H9 (cell line): Measurements from ENCODE around the gene SP6. TPM values are rescaled to one million over a fixed set of nuclear protein-coding genes. Genes with fewer than 3 reads are reported as not detected.
A peak's percentile ranks its signal among the peaks of the same experiment; 100 is the strongest.

Source experiments
- DNase-seq: peaks from one replicate; pipeline ENCODE4 v3.0.0-alpha.2; 2017
- H2AFZ ChIP-seq: one replicate; pipeline ENCODE4 v1.6.1; 2013; ENCODE audit warnings: mild to moderate bottlenecking, low read length, control low read depth, moderate library complexity
- H2AK5ac ChIP-seq: 2 replicates; pipeline ENCODE4 v1.6.1; 2013; ENCODE audit warnings: low read length, control low read depth, mixed read lengths; ENCODE audit not compliant: insufficient read length
- H2BK120ac ChIP-seq: one replicate; pipeline ENCODE4 v1.6.1; 2013; ENCODE audit warnings: low read depth, mild to moderate bottlenecking, low read length, control low read depth, inconsistent platforms; ENCODE audit not compliant: poor library complexity, severe bottlenecking
- H2BK12ac ChIP-seq: 2 replicates; pipeline ENCODE4 v1.6.1; 2013; ENCODE audit warnings: low read length, control low read depth, mixed read lengths, low read depth; ENCODE audit not compliant: insufficient read length
- H2BK15ac ChIP-seq: 2 replicates; pipeline ENCODE4 v1.6.1; 2013; ENCODE audit warnings: low read depth, low read length, control low read depth
- H2BK20ac ChIP-seq: one replicate; pipeline ENCODE4 v1.6.1; 2013; ENCODE audit warnings: low read depth, mild to moderate bottlenecking, low read length, control low read depth, inconsistent platforms; ENCODE audit not compliant: poor library complexity, severe bottlenecking
- H2BK5ac ChIP-seq: 2 replicates; pipeline ENCODE4 v1.6.1; 2013; ENCODE audit warnings: low read length, control low read depth, mixed read lengths; ENCODE audit not compliant: insufficient read length
- H3K14ac ChIP-seq: 2 replicates; pipeline ENCODE4 v1.6.1; 2013; ENCODE audit warnings: low read length, control low read depth; ENCODE audit not compliant: insufficient read depth
- H3K18ac ChIP-seq: 2 replicates; pipeline ENCODE4 v1.6.1; 2013; ENCODE audit warnings: low read depth, mild to moderate bottlenecking, mixed read lengths, low read length, control low read depth; ENCODE audit not compliant: insufficient read length
- H3K23ac ChIP-seq: 2 replicates; pipeline ENCODE4 v1.6.1; 2013; ENCODE audit warnings: low read length, control low read depth, mixed read lengths, low read depth; ENCODE audit not compliant: insufficient read length
- H3K23me2 ChIP-seq: 2 replicates; pipeline ENCODE4 v1.6.1; 2013; ENCODE audit warnings: low read depth, mild to moderate bottlenecking, mixed read lengths, low read length, control low read depth; ENCODE audit not compliant: insufficient read length, poor library complexity, severe bottlenecking
- H3K27ac ChIP-seq: 2 replicates; pipeline ENCODE4 v1.5.1; 2013; ENCODE audit warnings: low read length, control low read depth, mixed read lengths, low read depth; ENCODE audit not compliant: insufficient read length
- H3K27me3 ChIP-seq: 2 replicates; pipeline ENCODE4 v1.6.1; 2013; ENCODE audit warnings: low read length, control low read depth, inconsistent platforms; ENCODE audit not compliant: insufficient read depth
- H3K4ac ChIP-seq: 2 replicates; pipeline ENCODE4 v1.6.1; 2013; ENCODE audit warnings: low read depth, mild to moderate bottlenecking, control low read depth, inconsistent platforms, low read length, moderate library complexity
- H3K4me1 ChIP-seq: 2 replicates; pipeline ENCODE4 v1.6.1; 2013; ENCODE audit warnings: low read length, control low read depth, inconsistent platforms; ENCODE audit not compliant: insufficient read depth
- H3K4me2 ChIP-seq: 2 replicates; pipeline ENCODE4 v1.6.1; 2013; ENCODE audit warnings: low read length, control low read depth, mixed read lengths; ENCODE audit not compliant: insufficient read length, insufficient read depth
- H3K56ac ChIP-seq: 2 replicates; pipeline ENCODE4 v1.6.1; 2013; ENCODE audit warnings: low read depth, mild to moderate bottlenecking, mixed read lengths, low read length, control low read depth; ENCODE audit not compliant: insufficient read length
- H3K79me1 ChIP-seq: 2 replicates; pipeline ENCODE4 v1.6.1; 2013; ENCODE audit warnings: low read depth, mild to moderate bottlenecking, moderate library complexity, low read length, control low read depth, inconsistent platforms; ENCODE audit not compliant: insufficient read depth, poor library complexity, severe bottlenecking
- H3K79me2 ChIP-seq: 2 replicates; pipeline ENCODE4 v1.6.1; 2013; ENCODE audit warnings: low read length, control low read depth, inconsistent platforms; ENCODE audit not compliant: insufficient read depth
- H3K9ac ChIP-seq: 2 replicates; pipeline ENCODE4 v1.6.1; 2013; ENCODE audit warnings: low read length, control low read depth, mixed read lengths; ENCODE audit not compliant: insufficient read length; ENCODE audit errors: extremely low read depth
- H3K9me3 ChIP-seq: one replicate; pipeline ENCODE4 v1.6.1; 2013; ENCODE audit warnings: low read depth, low read length, inconsistent platforms; ENCODE audit not compliant: control insufficient read depth
- H3T11ph ChIP-seq: one replicate; pipeline ENCODE4 v1.6.1; 2013; ENCODE audit warnings: mild to moderate bottlenecking, low read length, control low read depth, inconsistent platforms
- H4K20me1 ChIP-seq: one replicate; pipeline ENCODE4 v1.6.1; 2013; ENCODE audit not compliant: control insufficient read depth, insufficient read length, insufficient read depth
- H4K5ac ChIP-seq: 2 replicates; pipeline ENCODE4 v1.6.1; 2013; ENCODE audit warnings: low read depth, mild to moderate bottlenecking, mixed read lengths, low read length, control low read depth; ENCODE audit not compliant: insufficient read length
- H4K8ac ChIP-seq: replicated peaks from 2 replicates; pipeline ENCODE4 v1.6.1; 2013; ENCODE audit warnings: low read length, control low read depth, mixed read lengths, low read depth; ENCODE audit not compliant: insufficient read length
- H4K91ac ChIP-seq: 2 replicates; pipeline ENCODE4 v1.6.1; 2013; ENCODE audit warnings: low read depth, mild to moderate bottlenecking, moderate library complexity, mixed read lengths, low read length, control low read depth; ENCODE audit not compliant: insufficient read length
- H3K27ac Mint-ChIP-seq, 3 experiments: 2 replicates in 2 of 3; 3 replicates in 1 of 3; pipeline ENCODE4 v1.8.0; 2020 to 2021; ENCODE audit warnings: mixed read lengths in 3 of 3, mild to moderate bottlenecking in 1 of 3, moderate library complexity in 1 of 3
- H3K27me3 Mint-ChIP-seq: 2 replicates; pipeline ENCODE4 v1.8.0; 2021; ENCODE audit warnings: low read depth, mild to moderate bottlenecking, moderate library complexity, mixed read lengths
- H3K36me3 Mint-ChIP-seq, 3 experiments: 2 replicates in 2 of 3; 3 replicates in 1 of 3; pipeline ENCODE4 v1.8.0; 2020 to 2021; ENCODE audit warnings: low read depth in 3 of 3, mixed read lengths in 3 of 3; ENCODE audit not compliant: insufficient read depth in 1 of 3
- H3K4me1 Mint-ChIP-seq, 2 experiments: 2 replicates each; pipeline ENCODE4 v1.8.0; 2020; ENCODE audit warnings: mixed read lengths in 2 of 2
- H3K4me3 Mint-ChIP-seq, 2 experiments: 2 replicates in 1 of 2; 3 replicates in 1 of 2; pipeline ENCODE4 v1.8.0; 2020 to 2021; ENCODE audit warnings: mild to moderate bottlenecking in 2 of 2, mixed read lengths in 2 of 2, moderate library complexity in 1 of 2
- H3K9me3 Mint-ChIP-seq, 2 experiments: 2 replicates in 1 of 2; 3 replicates in 1 of 2; pipeline ENCODE4 v1.8.0; 2020; ENCODE audit warnings: mild to moderate bottlenecking in 2 of 2, mixed read lengths in 2 of 2, moderate library complexity in 1 of 2
- CTCF ChIP-seq: fragments of 200-600 bp; sonication (generic); conservative IDR thresholded peaks from 3 replicates; pipeline ENCODE4 v1.8.0; 2021; ENCODE audit warnings: antibody characterized with exemption, mild to moderate bottlenecking
- WGBS: extraction: QIAGEN DNeasy Blood & Tissue Kit; methylation state at CpG from one replicate; pipeline ENCODE4 v1.1.7; 2013; ENCODE audit warnings: missing lambda C conversion rate, low lambda C conversion rate, mixed read lengths; ENCODE audit not compliant: insufficient read length; ENCODE audit errors: extremely low coverage; 5-methylcytosine and 5-hydroxymethylcytosine counted together
- total RNA-seq: library from RNA; stranded (reverse); gene quantifications from 2 replicates; pipeline ENCODE4 v1.2.1, GENCODE V29; 2021

Gene SP6
- total RNA-seq, 1 experiment from 2014 or later: 0.90 TPM

- no peak overlapping the region for H4K8ac ChIP-seq
- no peaks in the 10 kb centered on the region for H3K79me2 ChIP-seq
- WGBS: no CpG with 5 or more reads among the region's 4 CpGs
- H2AFZ ChIP-seq: no peak overlapping the region
- H4K20me1 ChIP-seq: no peaks in the 10 kb centered on the region
- no peaks in the 10 kb centered on the region; a peak in 1 of 5 replicates for H3K9me3 Mint-ChIP-seq
- peaks cover 53 to 68% of the 10 kb centered on the region in 2 experiments for H3K4me1 Mint-ChIP-seq
- H3K23ac ChIP-seq: no peak overlapping the region
- no peak overlapping the region for H3T11ph ChIP-seq
- peaks cover 11% of the 10 kb centered on the region for H3K23me2 ChIP-seq
- no peak for TF ChIP-seq CTCF
- no peak overlapping the region for H3K9ac ChIP-seq
- H3K27me3 ChIP-seq: peaks cover 7% of the 10 kb centered on the region; the same call in 1 of the 2 replicates
- no peak overlapping the region for H2BK20ac ChIP-seq
- no peak overlapping the region for H3K14ac ChIP-seq
- H4K91ac ChIP-seq: no peak overlapping the region
- H3K36me3 Mint-ChIP-seq: no peaks in the 10 kb centered on the region
- peak overlapping the region; percentile 56 for H3K4me2 ChIP-seq
- no peak overlapping the region for H3K27ac ChIP-seq
- H3K18ac ChIP-seq: no peak overlapping the region
- H3K27me3 Mint-ChIP-seq: peaks cover 77% of the 10 kb centered on the region
- no peak overlapping the region for H2BK12ac ChIP-seq
- DNase-seq: no peak
- H3K56ac ChIP-seq: no peak overlapping the region
- H3K4ac ChIP-seq: no peak overlapping the region
- no peak overlapping the region for H2BK120ac ChIP-seq
- H3K27ac Mint-ChIP-seq: no peak overlapping the region
- no peak overlapping the region for H2BK15ac ChIP-seq
- H4K5ac ChIP-seq: no peak overlapping the region
- no peaks in the 10 kb centered on the region for H3K79me1 ChIP-seq
- H2BK5ac ChIP-seq: no peak overlapping the region
- no peaks in the 10 kb centered on the region for H3K9me3 ChIP-seq
- no peak overlapping the region for H2AK5ac ChIP-seq
- peaks cover 10% of the 10 kb centered on the region; the same call in 1 of the 2 replicates for H3K4me1 ChIP-seq
- H3K4me3 Mint-ChIP-seq: peak overlapping the region; percentile 27 to 76; a peak in 4 of 5 replicates
Measured at GRCh38 chr17:47873200-47874090, 22.5 kb upstream of the SP6 start.
